Measurements from ENCODE around the gene ERCC6.

- TF ChIP-seq CTCF (conservative IDR thresholded peaks at IDR 0.05 in 1 of 2, IDR thresholded peaks at IDR 0.05 in 1 of 2; ENCODE audit: low read depth in 1 of 2, low read length in 2 of 2): no peak
- TF ChIP-seq EZH2 (IDR thresholded peaks at IDR 0.05; ENCODE audit: low read length, missing control alignments): no peak
Measured at GRCh38 chr10:49488056-49488717, 50.7 kb downstream of the ERCC6 start.
